COR-L47 (cell line): ENCODE measurements around the gene ANO2.

Experiments
- DNase-seq: peaks from one replicate; lab custom pipeline; 2025; lab: John Stamatoyannopoulos, UW

The ANO2 gene

DNA sequence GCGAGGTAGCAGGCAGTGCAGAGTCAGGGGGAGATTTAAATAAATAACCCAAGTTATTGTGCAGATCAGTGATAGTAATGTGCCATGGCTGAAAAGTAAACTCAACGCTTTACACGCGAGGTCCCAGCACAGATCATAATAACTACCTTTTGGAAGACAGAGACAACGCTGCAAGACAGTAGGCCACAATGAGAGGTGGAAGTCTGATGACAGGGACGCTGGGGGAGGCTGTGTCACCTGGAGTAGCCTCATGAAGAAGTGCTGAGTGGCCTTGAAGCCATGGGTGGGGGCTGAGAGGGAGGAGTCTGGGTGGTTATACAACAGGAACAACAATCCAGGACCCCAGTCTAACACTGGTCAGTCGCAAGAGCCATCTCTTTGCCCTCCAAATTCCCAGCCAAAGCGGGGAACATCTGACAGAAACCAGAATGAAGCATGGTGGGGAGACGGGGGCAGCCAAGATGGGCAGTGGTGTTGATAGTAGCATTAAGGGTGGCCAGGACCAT, 28.2 kb downstream of the ANO2 start:
- DNase-seq = no peak

DNA sequence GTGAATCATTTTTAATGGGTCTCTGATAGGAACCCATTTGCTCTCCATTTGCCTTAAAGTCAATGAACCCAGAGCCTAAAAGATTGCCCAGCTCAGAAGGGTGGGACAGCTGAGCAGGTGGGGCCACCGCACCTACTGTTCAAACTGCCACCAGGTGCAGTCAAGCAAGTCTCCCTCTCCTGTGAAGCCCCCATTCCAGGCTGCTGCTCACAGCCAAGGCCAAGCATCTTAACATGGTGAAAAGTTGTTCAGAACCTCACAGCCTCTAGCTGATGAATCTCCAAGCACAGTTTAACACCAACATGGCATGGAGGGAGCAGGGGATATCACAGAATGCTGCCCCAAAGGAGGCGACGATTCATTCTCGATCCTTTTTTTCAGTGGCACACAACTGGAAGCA, 29.5 kb downstream of the ANO2 start:
- no peak for DNase-seq

DNA sequence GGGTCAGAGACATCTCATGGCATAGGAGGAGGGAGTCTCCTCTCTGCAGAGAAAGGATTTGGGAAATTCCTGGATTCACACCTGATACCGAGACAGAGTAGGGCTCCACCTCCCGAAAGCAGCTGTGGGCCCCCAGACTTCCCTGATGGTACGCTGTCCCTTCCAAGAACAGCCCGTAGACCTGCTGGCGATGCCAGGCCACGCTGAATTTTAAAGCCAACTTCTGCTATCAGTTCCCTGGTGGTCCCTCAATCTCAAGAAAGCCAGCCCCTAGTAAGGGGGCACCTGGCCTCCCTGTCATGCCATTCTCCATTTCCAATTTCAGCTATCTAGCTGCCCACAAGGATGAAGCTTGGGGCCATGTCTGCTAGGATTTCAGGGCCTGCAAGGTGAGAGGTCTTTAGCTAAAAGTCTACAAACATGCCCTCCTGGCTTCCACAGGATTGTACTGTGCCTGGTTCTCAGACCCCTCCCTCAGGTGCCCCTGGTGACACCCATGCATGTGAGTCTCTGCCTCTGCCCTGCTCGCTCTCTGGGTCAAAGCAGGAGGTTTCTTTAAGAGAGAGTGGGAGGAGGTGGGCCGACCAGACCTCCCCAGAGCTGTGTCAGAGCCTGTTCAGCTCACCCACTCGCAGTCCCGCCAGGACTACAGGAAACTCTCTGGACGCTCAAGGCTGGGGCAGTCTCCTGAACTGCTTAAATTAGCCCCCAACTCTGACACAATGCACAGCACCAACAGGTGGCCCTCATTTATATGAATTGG, 30.5 kb downstream of the ANO2 start:
- no peak for DNase-seq

DNA sequence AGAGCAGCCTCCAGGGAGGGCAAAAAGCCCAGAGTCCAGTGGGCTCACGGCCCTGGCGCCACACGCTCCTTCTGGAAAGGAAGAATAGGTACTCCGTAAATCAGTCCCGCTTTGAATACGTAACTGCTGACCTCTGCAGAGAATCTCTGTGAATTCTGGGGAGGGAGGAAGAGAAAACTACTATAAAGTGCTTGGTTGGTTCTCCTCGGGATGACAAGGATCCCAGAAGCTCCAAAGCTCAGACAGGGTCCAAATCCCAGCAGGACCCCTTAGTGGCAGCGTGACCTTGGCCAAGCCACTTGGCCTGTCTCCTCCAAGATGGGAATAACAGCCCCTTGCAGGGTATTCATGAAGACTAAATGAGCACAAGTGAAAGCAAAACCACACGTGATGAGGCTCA, 31.7 kb downstream of the ANO2 start:
- DNase-seq = no peak

DNA sequence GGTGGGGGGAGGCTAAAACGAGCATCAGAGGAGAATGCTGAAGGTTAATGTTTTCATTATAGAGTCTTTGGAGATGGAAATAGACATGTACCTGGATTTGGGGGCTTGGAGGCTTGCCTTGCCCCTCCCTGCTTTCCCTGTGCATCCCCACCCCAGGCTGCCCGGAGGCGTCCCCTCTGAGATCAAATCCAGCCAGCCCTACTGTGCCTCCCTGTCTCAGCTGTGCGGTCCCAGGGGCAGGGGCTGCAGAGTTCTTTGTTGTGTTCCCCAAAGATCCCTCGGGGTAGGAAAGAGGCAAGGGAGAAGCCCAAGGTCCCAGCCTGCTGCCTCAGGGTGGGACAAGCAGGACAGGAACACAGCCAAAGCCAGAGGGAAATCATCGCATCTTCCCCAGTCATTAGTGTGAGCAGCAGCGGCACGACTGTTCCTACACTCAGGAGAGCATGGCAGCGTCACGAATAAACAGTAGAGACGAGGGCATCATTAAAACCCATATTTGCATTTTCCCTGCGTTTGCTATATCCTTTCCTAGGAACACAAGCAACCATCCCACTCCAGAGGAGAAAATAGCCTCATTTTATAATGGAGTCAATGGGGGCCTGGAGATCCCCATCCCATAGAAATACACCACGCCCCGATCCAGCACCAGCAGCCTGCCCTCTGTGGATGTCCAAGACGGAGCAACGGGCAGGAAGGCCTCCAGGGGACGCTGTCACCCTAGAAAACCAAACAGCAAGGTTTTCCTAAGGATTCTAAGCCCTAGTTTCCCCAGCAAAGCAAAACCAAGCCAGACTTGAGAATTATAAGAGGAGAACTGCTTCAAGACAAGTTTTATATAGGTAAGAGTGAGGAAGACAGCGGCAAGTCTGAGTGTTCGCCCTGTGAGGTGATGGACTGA, 32.4 kb downstream of the ANO2 start:
- no peak for DNase-seq

DNA sequence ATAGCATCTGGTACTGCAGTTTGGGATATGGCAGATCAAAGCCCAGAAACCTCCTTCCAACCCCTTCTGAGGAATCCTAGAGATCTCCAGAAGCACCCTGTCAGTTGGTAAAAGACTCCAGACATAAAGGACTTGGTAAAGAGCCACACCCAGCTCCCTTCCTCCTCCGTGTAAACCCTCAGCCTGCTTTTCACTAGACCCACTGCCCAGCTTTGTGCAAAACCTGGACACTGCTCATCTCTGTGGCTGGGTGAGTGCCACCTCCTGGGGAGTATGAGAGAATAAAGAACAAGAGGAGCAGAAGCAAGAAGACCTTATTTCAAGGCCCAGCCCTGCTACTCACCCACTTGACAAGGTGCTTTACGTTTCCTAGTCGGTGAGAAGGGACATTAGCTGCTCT, 33.0 kb downstream of the ANO2 start:
- DNase-seq = no peak

DNA sequence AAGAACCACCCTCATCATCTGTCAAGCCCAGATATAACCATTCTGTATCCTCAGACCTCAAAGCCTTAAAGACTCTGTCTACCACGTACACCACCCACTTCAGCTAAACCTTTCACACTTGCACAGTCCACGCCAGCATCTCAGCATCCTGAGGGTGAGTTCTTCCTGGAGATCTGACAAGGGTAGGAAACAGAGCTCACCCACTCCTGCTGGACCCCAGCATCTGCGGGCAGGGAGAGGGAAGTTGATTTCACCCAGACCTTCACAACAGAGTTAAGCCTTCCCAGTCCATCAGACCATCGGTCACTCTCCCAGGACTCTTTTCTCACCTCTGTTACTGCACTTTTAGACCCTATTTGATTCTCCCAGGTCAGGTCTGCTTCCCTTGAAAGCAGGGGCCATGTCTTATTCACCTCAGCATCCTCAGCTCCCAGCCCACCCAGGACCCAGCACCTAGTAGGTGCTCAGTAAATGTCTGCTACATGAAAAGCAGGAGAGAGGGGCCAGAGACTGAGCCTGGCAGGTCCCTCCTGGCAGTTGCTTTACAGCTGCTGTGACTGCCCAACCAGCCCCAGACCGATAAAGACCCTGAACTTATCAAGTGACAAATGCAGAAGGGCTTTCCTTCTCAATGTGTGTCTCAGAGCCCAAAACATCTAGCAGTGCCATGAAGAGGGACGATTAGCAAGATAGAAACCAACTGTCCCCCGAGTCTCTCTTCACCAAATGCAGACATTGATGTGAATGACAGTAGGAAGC, 34.1 kb downstream of the ANO2 start:
- no peak for DNase-seq

DNA sequence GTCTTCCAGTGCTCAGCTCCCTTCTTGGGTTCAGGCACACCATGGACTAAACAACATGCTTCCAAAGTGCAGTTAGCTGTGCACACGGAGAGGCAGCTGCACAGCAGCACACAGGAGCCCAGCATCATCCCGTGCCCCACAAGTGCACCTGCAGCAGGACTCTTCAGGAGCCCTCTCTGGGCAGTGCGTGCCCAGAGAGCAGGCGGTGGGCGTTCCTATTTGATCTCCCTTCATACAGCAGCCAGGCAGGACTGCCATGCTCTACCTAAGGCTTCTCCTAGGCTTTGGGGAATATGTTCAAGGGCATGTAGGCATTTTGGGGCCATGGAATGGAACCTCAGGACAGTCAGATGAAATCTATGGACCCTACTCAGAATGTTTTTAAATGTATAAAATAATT, 35.5 kb downstream of the ANO2 start:
- DNase-seq = no peak

DNA sequence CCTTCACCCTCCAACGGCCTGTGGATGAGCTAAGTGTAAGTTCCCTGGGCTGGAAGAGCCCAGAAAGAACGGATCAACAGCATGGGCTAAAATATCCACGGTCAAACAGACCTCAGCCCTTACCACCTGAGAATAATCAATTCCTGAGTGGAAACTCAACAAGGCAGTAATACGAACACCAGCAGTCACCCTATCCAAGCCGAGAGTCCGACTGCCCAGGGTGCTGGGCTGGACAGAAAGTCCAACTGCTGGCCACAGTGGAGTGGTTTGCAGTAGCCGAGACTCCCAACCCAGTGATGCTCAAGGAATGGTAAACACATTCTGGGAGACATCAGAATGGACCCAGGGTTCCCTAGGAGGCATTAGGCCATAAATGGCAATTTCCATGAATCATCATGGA, 36.8 kb downstream of the ANO2 start:
- DNase-seq = no peak

DNA sequence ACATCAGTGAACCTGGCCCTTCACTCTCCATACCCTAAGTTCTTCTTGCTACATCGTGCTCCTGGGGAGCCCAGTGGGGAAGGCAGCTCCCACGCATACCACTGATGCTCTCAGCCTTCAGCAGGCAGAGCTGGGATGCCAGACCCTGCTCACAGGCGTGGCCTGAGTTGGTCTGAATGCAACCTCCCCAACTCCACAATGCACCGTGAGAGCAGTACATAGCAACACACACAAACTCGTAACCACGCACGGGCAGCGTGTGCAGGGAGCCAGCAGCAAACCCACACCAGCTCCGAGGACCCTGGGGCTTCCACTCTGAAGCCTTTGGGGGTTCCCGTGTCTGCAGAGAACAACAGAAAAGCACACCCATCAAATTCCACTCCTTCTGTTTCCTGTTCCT, 37.3 kb downstream of the ANO2 start:
- DNase-seq = no peak

DNA sequence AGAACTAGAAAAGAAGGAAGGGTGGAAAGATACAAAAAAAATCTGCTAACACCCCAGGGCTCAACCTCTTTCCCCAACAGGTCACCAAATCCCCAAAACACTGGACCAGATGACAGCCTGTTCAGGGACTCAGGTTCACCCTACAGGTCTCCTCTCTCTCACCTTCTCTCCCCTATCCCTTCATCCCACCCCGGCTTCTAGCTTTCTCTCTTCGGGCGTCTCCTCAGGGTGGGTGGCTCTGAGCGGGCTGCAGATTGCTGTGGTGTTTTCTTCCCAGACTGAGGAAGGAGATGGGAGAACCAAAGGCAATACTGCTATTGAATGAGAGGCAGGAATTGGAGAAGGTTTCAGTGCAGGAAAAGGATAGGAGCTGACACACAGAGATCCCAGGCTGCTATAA, 39.3 kb downstream of the ANO2 start:
- DNase-seq = no peak

DNA sequence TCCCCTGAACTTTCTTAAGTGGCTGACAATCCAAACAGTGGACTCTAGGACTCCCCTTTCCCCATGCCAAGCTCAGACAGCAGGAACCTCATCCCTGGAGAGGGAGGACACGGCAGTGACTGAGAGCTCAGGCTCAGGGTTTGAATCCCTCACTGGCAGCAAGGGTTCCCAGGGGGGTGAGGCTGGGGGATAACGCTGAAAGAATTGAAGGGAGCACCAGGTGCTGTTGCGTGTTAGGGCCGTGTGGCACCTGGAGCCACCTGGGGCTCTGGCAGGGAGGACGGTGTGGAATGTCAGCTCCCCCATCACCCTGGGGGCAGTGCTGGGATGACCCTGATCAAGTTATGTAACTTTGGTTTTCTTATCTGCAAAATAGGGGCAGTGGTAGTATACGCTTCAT, 40.1 kb downstream of the ANO2 start:
- DNase-seq = no peak

DNA sequence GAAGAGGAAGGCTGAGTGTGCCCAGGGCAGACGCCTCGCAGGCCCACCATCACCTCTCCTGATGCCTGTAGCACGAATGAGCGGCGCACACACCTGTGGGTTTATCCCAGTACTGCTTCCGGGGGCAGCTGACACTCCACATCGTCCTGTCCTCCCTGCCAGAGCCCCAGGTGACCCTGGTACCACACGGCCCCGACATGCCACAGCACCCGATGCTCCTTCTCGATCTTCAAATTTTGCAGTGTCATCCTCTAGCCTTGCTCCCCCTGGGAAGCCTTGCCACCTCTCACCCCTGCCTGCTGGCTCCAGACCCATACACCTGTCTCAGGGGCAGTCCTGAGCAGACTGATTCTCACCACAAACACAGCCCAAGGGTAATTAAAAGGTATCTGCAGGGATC, 40.6 kb downstream of the ANO2 start:
- no peak for DNase-seq

DNA sequence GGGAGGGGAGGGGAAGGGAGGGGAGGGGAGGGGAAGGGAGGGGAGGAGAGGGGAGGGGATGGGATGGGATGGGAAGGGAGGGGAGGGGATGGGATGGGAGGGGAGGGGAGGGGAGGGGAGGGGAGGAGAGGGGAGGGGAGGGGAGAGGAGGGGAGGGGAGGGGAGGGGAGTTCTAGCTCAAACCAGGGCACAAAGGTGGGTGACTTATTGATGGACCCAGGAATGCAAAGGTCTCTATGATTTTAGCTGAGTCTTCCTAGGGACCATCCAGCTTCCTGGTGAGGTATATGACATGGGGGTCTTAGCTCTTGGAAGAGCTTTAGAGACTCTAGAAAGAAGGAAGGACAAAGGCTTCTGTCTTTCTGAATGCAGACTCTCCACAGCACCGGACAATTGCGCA, 42.3 kb downstream of the ANO2 start:
- no peak for DNase-seq

DNA sequence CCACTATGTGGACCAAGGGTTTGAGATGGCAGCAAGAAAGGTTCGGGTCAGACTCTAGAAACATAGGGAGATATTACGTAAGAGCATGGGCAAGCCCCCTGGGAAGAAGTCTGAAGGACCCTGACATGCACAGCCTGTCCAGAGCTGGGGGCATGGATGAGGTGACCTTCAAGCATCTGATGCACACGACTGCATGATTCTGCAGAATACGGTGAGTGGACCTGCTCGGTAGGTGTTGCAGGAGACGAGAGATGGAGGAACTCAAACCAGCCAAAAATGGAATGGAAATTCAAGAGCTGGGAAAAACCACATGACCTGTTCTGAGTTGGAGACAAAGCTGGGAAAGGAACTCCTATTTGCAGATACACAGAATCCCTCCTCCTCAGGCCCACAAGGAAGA, 43.6 kb downstream of the ANO2 start:
- no peak for DNase-seq

DNA sequence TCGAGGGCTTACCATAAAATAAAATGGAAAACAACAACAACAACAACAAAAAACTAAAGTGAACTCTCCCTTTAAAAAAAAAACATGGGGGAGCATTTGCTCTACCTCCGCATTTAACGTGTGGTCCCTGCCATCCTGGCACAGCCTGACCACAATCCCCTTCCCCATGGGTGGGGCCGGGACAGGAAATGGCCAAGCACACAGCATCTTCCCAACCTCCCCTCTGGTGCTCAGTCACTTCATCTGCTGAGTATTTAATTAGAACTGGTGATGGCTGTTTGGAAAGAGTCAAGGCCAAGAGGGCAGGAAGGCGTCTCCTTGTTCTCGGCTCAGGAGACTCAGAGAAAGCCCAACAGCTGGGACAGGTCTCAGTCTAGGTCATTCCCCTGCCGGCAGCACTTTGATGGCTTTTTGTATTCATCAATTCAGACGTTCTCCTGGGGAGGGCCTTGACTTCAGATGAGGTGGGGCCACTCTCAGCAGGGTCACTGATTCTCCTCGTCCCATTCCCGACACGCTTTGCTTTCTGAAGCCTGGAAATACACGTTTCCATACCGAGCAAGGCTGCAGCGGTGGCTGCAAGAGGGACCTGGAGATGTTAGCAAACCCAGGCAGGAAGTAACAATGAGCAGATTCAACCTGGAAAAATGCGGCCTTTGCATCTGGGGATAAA, 44.4 kb downstream of the ANO2 start:
- no peak for DNase-seq

DNA sequence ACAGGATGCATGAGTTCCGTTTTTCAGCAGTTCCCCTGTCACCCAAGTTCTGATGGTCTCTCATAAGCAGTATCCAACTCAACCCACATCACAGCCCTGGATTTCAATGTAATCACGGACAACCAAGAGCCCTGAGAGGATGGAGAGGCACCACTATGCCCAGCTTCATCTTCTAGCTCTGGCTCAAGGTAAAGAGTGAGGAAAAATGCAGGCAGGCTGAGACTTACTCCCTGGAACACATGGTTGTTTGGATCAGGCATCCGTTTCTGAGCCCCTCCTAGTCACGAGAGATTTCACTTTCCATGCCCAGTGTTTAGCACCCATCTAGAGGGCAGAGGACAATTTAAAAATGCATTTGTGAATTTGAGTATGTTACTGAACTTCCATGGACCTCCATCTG, 45.0 kb downstream of the ANO2 start:
- DNase-seq = no peak

DNA sequence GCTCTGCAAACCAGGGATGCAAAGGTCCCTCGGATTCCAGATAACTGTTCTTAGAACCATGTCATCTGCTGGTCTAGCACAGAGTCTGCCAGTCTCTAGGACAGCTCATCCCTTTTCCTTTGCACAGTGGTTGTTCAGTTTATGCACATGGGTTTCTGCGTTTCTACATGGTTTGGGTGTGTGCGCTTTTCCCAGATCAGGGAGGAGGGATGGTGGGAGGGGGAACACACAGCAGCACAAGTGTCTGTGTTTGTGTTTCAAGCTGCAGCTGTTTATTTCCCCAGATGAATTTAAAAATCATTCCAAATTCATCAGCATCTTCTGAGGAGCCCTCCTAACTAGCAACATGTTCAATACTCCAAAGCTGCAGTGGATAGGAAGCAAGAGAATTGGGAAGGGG, 45.4 kb downstream of the ANO2 start:
- no peak for DNase-seq

DNA sequence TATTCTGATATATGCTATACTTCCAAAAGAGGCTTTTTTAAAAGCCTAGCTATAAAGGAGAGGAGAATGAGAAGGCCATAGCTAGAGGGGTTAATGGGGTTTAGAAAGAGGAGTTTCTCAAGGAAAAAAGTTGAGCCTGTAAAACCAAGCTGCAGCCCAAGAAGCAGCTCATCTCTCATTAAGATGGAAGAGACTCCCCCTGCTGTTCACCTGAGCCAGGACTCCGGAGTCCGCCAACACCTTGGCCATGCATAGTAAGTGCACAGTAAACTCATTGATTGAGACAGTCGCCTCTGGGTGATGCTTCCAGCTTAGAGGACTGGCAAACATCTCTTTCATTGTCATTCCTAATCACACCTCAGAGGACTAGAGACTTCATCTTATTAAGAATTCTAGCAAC, 46.2 kb downstream of the ANO2 start:
- DNase-seq = no peak

DNA sequence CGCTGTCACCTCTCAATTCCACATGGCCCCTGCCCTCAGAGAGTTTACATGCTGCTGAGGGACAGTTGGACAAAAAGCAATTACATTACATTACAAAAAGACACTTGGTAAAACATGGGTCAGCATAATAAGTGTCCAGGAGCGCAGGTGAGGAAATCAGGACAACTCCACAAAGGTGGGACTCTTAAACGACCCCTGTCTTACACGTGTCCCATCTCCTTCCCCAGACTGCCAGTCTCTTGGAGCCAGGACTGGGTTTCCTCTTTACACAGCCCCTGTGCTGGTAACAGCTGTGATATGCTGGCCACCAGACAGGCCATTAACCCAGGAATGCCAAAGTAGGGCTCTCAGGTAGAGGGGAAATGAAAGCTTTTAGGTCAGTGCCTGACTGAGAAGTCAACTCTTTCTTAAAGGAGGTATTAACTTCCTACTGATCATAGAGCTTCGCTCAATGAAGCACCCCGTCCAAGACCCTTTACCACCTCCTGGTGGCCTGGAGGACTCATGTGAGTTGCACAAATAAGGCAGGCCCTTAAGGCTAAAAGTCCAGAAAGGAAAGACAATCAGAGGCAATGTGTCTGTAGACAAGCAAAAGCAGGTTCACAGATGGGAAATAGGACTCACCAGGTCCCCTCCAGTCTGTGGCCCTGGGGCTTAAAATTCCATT, 55.5 kb downstream of the ANO2 start:
- DNase-seq = no peak

DNA sequence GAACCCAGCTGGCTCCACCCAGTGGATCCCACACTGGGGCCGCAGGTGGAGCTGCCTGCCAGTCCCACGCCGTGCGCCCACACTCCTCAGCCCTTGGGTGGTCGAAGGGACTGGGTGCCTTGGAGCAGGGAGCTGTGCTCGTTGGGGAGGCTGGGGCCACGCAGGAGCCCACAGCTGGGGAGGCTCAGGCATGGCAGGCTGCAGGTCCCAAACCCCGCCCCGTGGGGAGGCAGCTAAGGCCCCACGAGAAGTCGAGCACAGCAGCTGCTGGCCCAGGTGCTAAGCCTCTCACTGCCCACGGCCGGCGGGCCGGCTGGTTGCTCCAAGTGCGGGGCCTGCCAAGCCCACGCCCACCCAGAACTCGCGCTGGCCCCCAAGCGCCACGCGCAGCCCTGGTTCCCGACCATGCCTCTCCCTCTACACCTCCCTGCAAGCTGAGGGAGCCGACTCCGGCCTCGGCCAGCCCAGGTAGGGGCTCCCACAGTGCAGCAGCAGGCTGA, 56.2 kb downstream of the ANO2 start:
- DNase-seq = no peak
